GM13976 (cell line): ENCODE results near the gene RHOBTB1.

ENCODE experiments used
- DNase-seq: peaks from one replicate; pipeline ENCODE4 v3.0.0; 2012; ENCODE audit warnings: low spot score
- CTCF ChIP-seq: IDR thresholded peaks from 2 replicates; pipeline ENCODE4 v1.5.1; 2012; ENCODE audit warnings: borderline replicate concordance, mild to moderate bottlenecking; ENCODE audit not compliant: insufficient read depth; ENCODE audit errors: extremely low read depth, missing control alignments, control extremely low read depth
- in situ Hi-C: fragments of 300-500 bp; cut with MboI; formaldehyde crosslinking; loops from one replicate; pipeline ENCODE4 v1.12.0; 2022; ENCODE audit warnings: low sequenced_read_pairs, mixed read lengths, inconsistent platforms; ENCODE audit not compliant: unreplicated experiment

The RHOBTB1 gene

GRCh38 chr10:60980997-60981396 is 37.0 kb upstream of the RHOBTB1 start:
- in situ Hi-C loops: no loop called here
- TF ChIP-seq CTCF: no peak
- no peak for DNase-seq

- DNase-seq: no peak
- no peak for TF ChIP-seq CTCF
- in situ Hi-C loops: no loop called here
Measured at GRCh38 chr10:60979667-60980104, 35.7 kb upstream of the RHOBTB1 start.

- DNase-seq: no peak
- in situ Hi-C loops: no loop called here
- no peak for TF ChIP-seq CTCF
Measured at GRCh38 chr10:60978287-60979115, 34.5 kb upstream of the RHOBTB1 start.

GRCh38 chr10:60977161-60978122 is 33.5 kb upstream of the RHOBTB1 start:
- in situ Hi-C loops: no loop called here
- TF ChIP-seq CTCF: no peak
- no peak for DNase-seq

- in situ Hi-C loops: no loop called here
- no peak for DNase-seq
- no peak for TF ChIP-seq CTCF
Measured at GRCh38 chr10:60976687-60977086, 32.7 kb upstream of the RHOBTB1 start.

GRCh38 chr10:60975716-60976115 is 31.7 kb upstream of the RHOBTB1 start:
- TF ChIP-seq CTCF: no peak
- no peak for DNase-seq
- in situ Hi-C loops: no loop called here
